ENCODE results near the gene DPF1. TPM values are rescaled to one million over a fixed set of nuclear protein-coding genes. Genes with fewer than 3 reads are reported as not detected.

DPF1 gene
- total and polyA plus RNA-seq, 2 experiments from 2014 or later, result 1.2 to 2.7 TPM

DNA sequence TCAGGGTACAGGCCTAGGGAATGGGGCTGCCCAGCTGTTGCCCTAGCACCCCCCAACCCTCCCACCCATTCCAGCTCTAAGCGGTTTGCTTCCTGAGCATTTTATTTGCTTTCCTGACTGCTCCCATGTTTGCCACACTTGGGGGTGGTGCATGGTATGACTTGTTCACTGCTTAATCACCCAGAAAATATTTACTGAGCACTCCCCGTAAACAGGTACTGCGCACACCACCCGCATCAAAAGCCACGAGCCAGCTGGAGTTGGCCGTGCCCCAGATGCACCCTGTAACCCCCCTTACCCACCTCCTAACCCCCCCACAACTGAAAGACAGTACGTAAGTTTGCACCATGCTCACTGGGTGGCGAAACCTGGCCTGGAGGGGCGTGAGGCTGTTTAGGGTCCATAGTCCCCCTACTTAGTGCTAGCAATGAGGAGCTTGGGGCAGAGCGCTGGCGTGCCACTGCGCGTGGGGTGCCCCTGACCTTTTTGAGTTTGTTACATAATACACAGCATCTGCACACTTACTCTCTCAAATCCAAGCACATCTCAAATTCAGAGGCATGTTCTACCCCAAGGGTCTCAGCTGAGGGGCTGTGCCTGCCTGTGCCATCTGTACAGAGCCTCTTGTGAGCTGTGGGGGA lies 29.8 kb downstream of the DPF1 start:
- Histone ChIP-seq H3K4me3 (no peak overlapping the region), H3K4me1 (ENCODE audit: insufficient read depth) (no peaks in the 10 kb centered on the region), H3K4me2 (no peak overlapping the region), H3K79me2 (no peaks in the 10 kb centered on the region), H3K27me3 (no peaks in the 10 kb centered on the region), H2AFZ (no peak overlapping the region), H4K20me1 (ENCODE audit: insufficient read depth, poor library complexity, severe bottlenecking) (no peaks in the 10 kb centered on the region), H3K27ac (no peak overlapping the region), H3K36me3 (replicated peaks; ENCODE audit: insufficient read depth, low read depth) (no peaks in the 10 kb centered on the region), H3K9me2 (replicated peaks; ENCODE audit: insufficient read depth) (no peaks in the 10 kb centered on the region), H3K9me3 (ENCODE audit: low read depth) (no peaks in the 10 kb centered on the region)
- no peak for DNase-seq (ENCODE audit: low spot score)
- TF ChIP-seq EZH2phosphoT487 (IDR thresholded peaks at IDR 0.05; ENCODE audit: low read depth, severe bottlenecking, unreplicated experiment) (no peak), EZH2 (IDR thresholded peaks at IDR 0.05; ENCODE audit: borderline replicate concordance) (no peak), CTCF (IDR thresholded peaks at IDR 0.05; ENCODE audit: poor library complexity) (no peak)
- WGBS (ENCODE audit: low lambda C conversion rate, missing lambda C conversion rate), result 81% methylated on average over 13 of the region's 13 CpGs

DNA sequence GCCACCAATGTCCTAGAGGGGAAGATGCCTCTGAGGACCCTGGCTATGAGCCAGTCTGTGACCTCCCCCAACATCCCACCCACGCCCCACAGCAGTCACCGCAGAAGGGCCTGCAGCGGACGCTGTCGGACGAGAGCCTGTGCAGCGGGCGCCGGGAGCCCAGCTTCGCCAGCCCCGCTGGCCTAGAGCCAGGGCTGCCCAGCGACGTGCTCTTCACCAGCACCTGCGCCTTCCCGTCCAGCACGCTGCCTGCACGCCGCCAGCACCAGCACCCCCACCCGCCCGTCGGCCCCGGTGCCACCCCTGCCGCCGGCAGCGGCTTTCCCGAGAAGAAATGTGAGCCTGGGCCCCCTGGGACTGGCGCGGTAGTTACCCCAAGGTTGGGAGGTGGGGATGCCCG lies 30.6 kb downstream of the DPF1 start:
- no peak for DNase-seq (ENCODE audit: low spot score)
- WGBS (ENCODE audit: low lambda C conversion rate, missing lambda C conversion rate), result 97% methylated on average over 18 of the region's 29 CpGs
- Histone ChIP-seq H3K4me1 (ENCODE audit: insufficient read depth) (no peaks in the 10 kb centered on the region), H3K4me2 (no peak overlapping the region), H3K9me2 (replicated peaks; ENCODE audit: insufficient read depth) (no peaks in the 10 kb centered on the region), H3K9me3 (ENCODE audit: low read depth) (no peaks in the 10 kb centered on the region), H3K4me3 (no peak overlapping the region), H3K27ac (no peak overlapping the region), H3K36me3 (replicated peaks; ENCODE audit: insufficient read depth, low read depth) (no peaks in the 10 kb centered on the region), H3K79me2 (no peaks in the 10 kb centered on the region), H4K20me1 (ENCODE audit: insufficient read depth, poor library complexity, severe bottlenecking) (no peaks in the 10 kb centered on the region), H3K27me3 (no peaks in the 10 kb centered on the region), H2AFZ (no peak overlapping the region)
- no peak for TF ChIP-seq EZH2 (IDR thresholded peaks at IDR 0.05; ENCODE audit: borderline replicate concordance)
- no peak for TF ChIP-seq CTCF (IDR thresholded peaks at IDR 0.05; ENCODE audit: poor library complexity)

GRCh38 chr19:38191747-38192146 lies 32.3 kb downstream of the DPF1 start:
- Histone ChIP-seq H3K9me3 (ENCODE audit: low read depth) (no peaks in the 10 kb centered on the region), H3K27ac (no peak overlapping the region), H3K9me2 (replicated peaks; ENCODE audit: insufficient read depth) (no peaks in the 10 kb centered on the region), H3K79me2 (no peaks in the 10 kb centered on the region), H4K20me1 (ENCODE audit: insufficient read depth, poor library complexity, severe bottlenecking) (no peaks in the 10 kb centered on the region), H2AFZ (no peak overlapping the region), H3K4me3 (no peak overlapping the region), H3K4me2 (no peak overlapping the region), H3K4me1 (ENCODE audit: insufficient read depth) (no peaks in the 10 kb centered on the region), H3K27me3 (no peaks in the 10 kb centered on the region), H3K36me3 (replicated peaks; ENCODE audit: insufficient read depth, low read depth) (no peaks in the 10 kb centered on the region)
- TF ChIP-seq EZH2phosphoT487 (IDR thresholded peaks at IDR 0.05; ENCODE audit: low read depth, severe bottlenecking, unreplicated experiment) (no peak), CTCF (IDR thresholded peaks at IDR 0.05; ENCODE audit: poor library complexity) (no peak), EZH2 (IDR thresholded peaks at IDR 0.05; ENCODE audit: borderline replicate concordance) (no peak)
- 93% methylated on average over 13 of the region's 13 CpGs for WGBS (ENCODE audit: low lambda C conversion rate, missing lambda C conversion rate)
- no peak for DNase-seq (ENCODE audit: low spot score)
